ENCODE results near the gene SYNJ2BP. TPM values are rescaled to one million over a fixed set of nuclear protein-coding genes. Genes with fewer than 3 reads are reported as not detected.

The SYNJ2BP gene
- total RNA-seq, 1 experiment from 2014 or later = 13.6 TPM

DNA sequence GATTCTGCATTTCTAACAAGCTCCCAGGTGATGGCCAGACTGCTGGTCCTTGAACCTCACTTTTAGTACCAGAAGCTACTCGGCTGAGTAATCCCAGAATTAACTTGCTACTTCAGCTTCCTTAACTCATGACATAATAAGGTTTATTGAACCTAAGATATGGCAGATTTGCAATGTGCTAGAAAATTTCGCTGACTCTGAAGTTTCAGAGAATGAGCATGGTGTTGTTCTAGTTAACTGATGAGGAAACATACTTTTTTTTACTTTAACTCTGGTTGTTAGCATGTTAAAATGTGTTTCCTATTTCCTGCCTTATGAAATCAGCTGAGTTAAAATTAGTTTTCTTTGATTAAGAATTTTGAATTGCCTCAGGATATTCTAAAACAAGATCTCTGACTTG lies 34.4 kb downstream of the SYNJ2BP start:
- H3K9me3 ChIP-seq (ENCODE audit: control insufficient read depth, insufficient read depth, low read depth, low read length) = no peaks in the 10 kb centered on the region
- H3K36me3 ChIP-seq (ENCODE audit: control insufficient read depth, insufficient read depth, low read length) = no peaks in the 10 kb centered on the region; the same call in 1 of the 2 replicates
- intact Hi-C loops (cut with micrococcal nuclease; ENCODE audit: unreplicated experiment) = no loop called here
- DNase-seq (ENCODE audit: low read depth, low spot score) (no peak), ATAC-seq (no peak)
- in situ Hi-C loops (cut with HindIII; ENCODE audit: low pct_unique_long_range_greater_than_20kb, low sequenced_read_pairs) = no loop called here
- CTCF ChIA-PET = no interaction called here
- POLR2A ChIA-PET = no interaction called here
- no peak overlapping the region for H3K4me3 ChIP-seq (ENCODE audit: low read depth in 2 of 2, low read length in 2 of 2)
- BruUV-seq (replicated peaks) = no TSS peak
- H3K27ac ChIP-seq (ENCODE audit: low read length) = no peak overlapping the region
- H3K4me1 ChIP-seq (ENCODE audit: control insufficient read depth, insufficient read depth, low read length) = no peaks in the 10 kb centered on the region
- no peaks in the 10 kb centered on the region for H3K27me3 ChIP-seq (ENCODE audit: control insufficient read depth, insufficient read depth, low read length)
- TF ChIP-seq, protein P1, sequence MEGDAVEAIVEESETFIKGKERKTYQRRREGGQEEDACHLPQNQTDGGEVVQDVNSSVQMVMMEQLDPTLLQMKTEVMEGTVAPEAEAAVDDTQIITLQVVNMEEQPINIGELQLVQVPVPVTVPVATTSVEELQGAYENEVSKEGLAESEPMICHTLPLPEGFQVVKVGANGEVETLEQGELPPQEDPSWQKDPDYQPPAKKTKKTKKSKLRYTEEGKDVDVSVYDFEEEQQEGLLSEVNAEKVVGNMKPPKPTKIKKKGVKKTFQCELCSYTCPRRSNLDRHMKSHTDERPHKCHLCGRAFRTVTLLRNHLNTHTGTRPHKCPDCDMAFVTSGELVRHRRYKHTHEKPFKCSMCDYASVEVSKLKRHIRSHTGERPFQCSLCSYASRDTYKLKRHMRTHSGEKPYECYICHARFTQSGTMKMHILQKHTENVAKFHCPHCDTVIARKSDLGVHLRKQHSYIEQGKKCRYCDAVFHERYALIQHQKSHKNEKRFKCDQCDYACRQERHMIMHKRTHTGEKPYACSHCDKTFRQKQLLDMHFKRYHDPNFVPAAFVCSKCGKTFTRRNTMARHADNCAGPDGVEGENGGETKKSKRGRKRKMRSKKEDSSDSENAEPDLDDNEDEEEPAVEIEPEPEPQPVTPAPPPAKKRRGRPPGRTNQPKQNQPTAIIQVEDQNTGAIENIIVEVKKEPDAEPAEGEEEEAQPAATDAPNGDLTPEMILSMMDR (IDR thresholded peaks at IDR 0.05) = no peak
- no peak for TF ChIP-seq SIN3A (IDR thresholded peaks at IDR 0.05; ENCODE audit: borderline replicate concordance, insufficient read depth, low read depth, low read length)
- no peak for TF ChIP-seq POLR2AphosphoS5 (IDR thresholded peaks at IDR 0.05; ENCODE audit: low read depth, low read length)
- TF ChIP-seq, protein P2, sequence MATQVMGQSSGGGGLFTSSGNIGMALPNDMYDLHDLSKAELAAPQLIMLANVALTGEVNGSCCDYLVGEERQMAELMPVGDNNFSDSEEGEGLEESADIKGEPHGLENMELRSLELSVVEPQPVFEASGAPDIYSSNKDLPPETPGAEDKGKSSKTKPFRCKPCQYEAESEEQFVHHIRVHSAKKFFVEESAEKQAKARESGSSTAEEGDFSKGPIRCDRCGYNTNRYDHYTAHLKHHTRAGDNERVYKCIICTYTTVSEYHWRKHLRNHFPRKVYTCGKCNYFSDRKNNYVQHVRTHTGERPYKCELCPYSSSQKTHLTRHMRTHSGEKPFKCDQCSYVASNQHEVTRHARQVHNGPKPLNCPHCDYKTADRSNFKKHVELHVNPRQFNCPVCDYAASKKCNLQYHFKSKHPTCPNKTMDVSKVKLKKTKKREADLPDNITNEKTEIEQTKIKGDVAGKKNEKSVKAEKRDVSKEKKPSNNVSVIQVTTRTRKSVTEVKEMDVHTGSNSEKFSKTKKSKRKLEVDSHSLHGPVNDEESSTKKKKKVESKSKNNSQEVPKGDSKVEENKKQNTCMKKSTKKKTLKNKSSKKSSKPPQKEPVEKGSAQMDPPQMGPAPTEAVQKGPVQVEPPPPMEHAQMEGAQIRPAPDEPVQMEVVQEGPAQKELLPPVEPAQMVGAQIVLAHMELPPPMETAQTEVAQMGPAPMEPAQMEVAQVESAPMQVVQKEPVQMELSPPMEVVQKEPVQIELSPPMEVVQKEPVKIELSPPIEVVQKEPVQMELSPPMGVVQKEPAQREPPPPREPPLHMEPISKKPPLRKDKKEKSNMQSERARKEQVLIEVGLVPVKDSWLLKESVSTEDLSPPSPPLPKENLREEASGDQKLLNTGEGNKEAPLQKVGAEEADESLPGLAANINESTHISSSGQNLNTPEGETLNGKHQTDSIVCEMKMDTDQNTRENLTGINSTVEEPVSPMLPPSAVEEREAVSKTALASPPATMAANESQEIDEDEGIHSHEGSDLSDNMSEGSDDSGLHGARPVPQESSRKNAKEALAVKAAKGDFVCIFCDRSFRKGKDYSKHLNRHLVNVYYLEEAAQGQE (IDR thresholded peaks at IDR 0.05; ENCODE audit: insufficient read depth in 1 of 2, low read depth in 2 of 2, low read length in 1 of 2) = no peak

DNA sequence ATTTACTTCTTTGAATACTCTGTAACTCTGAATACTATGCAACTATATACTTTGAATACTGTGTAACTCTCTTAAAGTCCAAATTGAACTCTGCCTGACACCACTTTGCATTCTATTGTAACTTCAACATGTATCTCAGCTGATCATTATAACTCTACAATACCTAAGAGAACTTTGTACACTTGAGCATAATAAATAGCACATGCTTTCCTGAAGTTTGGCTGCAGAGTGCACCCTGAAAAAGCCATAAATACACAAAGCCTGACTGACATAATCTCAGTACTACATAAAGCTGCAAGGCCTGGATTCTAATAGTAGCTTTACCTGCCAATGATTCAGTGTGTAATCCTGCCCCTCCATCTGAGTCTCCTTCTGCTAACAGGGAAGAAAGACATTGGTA lies 36.1 kb downstream of the SYNJ2BP start:
- TF ChIP-seq SIN3A (IDR thresholded peaks at IDR 0.05; ENCODE audit: borderline replicate concordance, insufficient read depth, low read depth, low read length) (no peak), TCF7L2 (IDR thresholded peaks at IDR 0.05; ENCODE audit: low read depth, low read length) (no peak), POLR2AphosphoS5 (IDR thresholded peaks at IDR 0.05; ENCODE audit: low read depth, low read length) (no peak)
- TF ChIP-seq, protein P2 (IDR thresholded peaks at IDR 0.05; ENCODE audit: insufficient read depth in 1 of 2, low read depth in 2 of 2, low read length in 1 of 2) = no peak
- TF ChIP-seq, protein P1 (IDR thresholded peaks at IDR 0.05) = no peak
- intact Hi-C loops (cut with micrococcal nuclease; ENCODE audit: unreplicated experiment) (no loop called here), in situ Hi-C loops (cut with HindIII; ENCODE audit: low pct_unique_long_range_greater_than_20kb, low sequenced_read_pairs) (no loop called here)
- H3K4me1 ChIP-seq (ENCODE audit: control insufficient read depth, insufficient read depth, low read length) = no peaks in the 10 kb centered on the region
- no peak overlapping the region for H3K27ac ChIP-seq (ENCODE audit: low read length)
- BruUV-seq (replicated peaks) = no TSS peak
- no peaks in the 10 kb centered on the region; the same call in 1 of the 2 replicates for H3K36me3 ChIP-seq (ENCODE audit: control insufficient read depth, insufficient read depth, low read length)
- H3K9me3 ChIP-seq (ENCODE audit: control insufficient read depth, insufficient read depth, low read depth, low read length) = no peaks in the 10 kb centered on the region
- POLR2A ChIA-PET = no interaction called here
- no peaks in the 10 kb centered on the region for H3K27me3 ChIP-seq (ENCODE audit: control insufficient read depth, insufficient read depth, low read length)
- DNase-seq (ENCODE audit: low read depth, low spot score) (no peak), ATAC-seq (no peak)
- CTCF ChIA-PET = no interaction called here
- no peak overlapping the region for H3K4me3 ChIP-seq (ENCODE audit: low read depth in 2 of 2, low read length in 2 of 2)

All from Panc1 (cell line).